Activated CD4-positive, CD25-positive, alpha-beta regulatory T cell (primary cell): ENCODE measurements around the gene TRDMT1.

ENCODE experiments used
- DNase-seq, 4 experiments: peaks; one replicate each; lab custom pipeline; 2025; lab: John Stamatoyannopoulos, UW

TRDMT1 gene

DNA sequence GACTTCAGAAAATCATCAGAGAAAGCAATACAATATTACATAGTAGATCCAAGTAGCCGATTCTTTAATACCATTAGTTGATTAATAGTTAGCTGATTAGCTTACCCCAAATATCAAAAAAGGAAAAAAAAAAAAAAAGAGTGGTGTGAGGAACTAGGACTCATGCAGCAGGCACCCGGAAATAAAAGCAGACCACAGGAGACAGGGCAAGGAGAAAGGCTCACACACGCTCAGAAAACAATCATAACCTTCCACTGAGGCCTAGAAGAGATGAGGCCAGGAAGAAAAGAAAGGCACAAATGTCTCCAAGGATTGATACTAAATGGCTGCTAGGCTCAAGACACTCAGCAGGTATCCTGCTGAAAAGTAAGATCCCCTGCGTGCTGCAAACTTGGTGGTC lies 25.9 kb downstream of the TRDMT1 start:
- no peak for DNase-seq

DNA sequence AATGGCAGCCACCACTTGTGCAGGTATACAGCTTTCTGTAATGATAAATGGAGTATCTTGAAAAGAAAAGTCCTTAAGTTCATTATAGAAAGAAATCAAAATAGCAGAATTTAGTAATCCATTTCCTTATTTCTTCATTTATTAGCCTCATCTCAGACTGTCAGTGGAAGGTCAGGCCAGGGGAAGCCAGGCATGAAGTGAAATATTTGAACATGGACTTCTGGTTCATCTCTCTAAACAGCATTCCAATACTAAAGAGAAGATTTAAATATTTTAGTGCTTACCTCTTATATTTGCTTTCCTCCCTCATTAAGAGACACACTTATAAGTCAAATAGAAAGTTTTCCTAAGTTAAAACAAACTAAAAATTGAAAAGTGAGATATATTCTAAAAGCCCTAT lies 26.8 kb downstream of the TRDMT1 start:
- DNase-seq = no peak

- no peak for DNase-seq
These were observed 30.3 kb downstream of the TRDMT1 start for GRCh38 chr10:17171141-17171641.

DNA sequence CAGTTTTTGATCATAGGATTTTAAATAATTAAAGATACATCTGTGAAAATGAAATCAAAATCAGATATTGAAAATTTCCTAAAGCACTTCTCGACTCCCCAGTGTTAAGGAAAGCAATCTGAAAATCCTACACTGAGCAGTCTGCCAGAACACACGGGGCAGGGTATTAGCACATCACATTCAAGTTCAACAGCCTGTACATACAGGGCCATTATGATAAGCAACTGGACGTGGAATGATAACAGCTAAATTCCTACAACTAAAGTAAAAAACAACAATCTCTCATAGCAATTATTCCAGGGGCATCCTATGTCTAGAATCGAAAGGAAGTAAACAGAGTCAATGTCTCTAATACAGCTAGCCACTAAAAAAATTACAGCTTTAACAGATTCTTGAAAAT lies 31.7 kb downstream of the TRDMT1 start:
- DNase-seq = no peak

DNA sequence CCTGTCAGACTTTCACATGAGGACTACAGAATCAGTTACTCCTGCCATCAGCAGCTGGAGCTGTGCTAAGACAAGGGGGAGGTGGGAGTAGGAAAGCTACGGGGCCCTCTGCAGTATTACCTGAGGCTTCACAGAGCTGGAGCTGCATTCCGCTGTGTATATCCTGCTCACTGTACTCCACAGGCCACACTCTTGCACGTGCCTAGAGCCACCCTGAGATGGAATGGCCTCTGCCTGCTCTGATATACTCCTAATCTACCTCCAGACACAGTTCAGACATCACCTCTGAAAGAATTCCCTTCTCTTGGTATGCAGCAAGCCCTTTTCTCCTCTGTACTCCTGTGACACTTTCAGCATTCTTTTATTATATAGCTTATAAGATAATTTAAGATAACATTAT lies 34.8 kb downstream of the TRDMT1 start:
- no peak for DNase-seq

- DNase-seq = no peak
These were observed 38.6 kb downstream of the TRDMT1 start for GRCh38 chr10:17162828-17163227.

DNA sequence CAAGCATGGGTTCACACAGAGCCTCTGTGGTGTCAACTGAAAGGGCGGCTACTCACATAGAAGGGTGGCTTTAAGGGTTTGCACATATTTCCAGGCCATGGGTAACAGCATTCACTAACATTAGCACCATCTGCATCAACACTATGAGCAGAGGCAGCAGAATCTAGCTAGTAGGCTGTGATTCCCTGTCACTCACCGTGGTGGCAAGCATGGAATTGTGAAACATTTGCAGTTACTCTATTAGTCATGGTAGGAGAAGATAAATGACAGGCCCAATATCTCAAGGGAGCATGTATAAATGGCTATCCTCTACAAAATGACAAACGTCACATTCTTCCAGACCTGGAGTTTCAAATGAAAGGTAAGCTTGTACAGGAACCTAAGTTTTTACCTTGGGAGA lies 39.7 kb downstream of the TRDMT1 start:
- DNase-seq = no peak

GRCh38 chr10:17157024-17157423 lies 44.4 kb downstream of the TRDMT1 start:
- DNase-seq = no peak

DNA sequence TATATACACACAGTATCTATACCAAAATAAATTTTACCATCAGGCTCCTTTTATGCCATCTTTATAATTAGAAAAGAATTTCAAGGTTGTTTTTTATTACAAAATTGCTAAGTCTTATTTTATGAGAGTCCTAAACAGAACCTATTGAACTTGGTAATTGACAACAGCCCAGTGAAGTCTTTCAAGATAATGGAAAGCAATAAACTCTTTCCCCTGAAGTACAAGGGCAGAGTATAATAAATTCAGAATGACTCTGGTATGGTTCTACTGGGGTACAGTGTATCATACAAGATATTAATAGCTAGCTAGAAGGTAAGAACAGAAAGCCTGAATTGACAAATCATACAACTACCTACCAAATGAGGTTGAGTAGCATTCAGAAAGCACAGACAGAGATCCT lies 45.6 kb downstream of the TRDMT1 start:
- DNase-seq = no peak

DNA sequence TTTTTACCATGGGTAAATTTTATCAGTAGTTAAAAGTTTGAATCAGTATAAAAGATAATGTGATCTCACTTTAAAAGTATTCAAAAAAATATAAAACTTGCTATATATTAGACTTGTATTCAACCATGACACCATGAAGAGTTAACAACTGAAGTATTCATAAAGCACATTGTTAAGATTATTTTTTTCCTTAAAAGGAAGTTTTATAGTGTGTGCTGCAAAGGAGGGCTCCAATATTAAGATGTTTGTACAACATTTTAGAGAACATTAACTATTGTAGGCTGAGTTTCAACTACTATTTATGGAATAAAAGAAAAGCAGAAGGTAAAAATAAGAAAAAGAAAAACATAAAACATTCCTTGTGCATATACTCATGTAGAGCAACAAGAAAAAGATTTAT lies 47.4 kb downstream of the TRDMT1 start:
- no peak for DNase-seq

DNA sequence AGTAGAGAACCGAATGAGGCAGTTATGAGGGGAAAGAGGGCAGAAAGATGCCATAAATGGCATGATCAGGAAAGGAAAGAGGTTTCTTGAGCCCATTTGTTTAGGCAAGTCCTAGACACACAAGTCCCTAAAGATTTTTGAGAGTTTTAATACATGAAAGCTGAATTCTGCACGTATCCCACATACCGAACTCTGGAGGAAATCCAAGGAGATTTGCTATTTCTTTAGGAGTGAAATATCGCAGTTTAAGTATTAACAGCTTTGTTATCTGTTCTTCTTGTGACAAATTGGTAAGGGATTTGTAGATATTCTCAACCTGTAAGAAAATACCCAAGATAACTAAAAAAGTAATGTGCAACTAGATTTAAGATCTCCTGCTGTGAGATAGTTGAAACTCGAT lies 48.2 kb downstream of the TRDMT1 start:
- no peak for DNase-seq

- no peak for DNase-seq
These were observed 49.8 kb downstream of the TRDMT1 start for GRCh38 chr10:17151716-17152115.

- DNase-seq = no peak
These were observed 53.5 kb downstream of the TRDMT1 start for GRCh38 chr10:17147884-17148489.

- no peak for DNase-seq
These were observed 54.6 kb downstream of the TRDMT1 start for GRCh38 chr10:17146892-17147291.

GRCh38 chr10:17145239-17145638 lies 56.2 kb downstream of the TRDMT1 start:
- DNase-seq = no peak

- DNase-seq = no peak
These were observed 56.7 kb downstream of the TRDMT1 start for GRCh38 chr10:17144757-17145156.

DNA sequence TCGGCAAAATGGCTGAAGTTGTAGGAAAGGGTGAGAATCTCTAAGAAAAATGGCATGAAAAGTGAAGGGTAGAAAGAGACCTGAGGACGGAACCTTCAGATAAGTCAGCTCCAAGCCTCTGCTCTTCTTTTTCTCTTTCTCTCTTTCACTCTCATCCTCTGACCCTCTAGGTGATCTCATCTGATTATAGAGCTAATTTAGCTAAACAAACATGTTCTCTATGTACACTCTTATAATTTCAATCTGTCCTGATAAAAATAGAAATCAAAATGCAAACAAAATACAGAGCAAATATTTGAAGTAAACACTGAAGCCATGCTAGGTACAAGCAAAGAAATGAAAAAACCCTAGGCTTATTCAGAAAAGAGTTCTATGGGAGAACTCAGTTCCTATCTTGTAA lies 57.4 kb downstream of the TRDMT1 start:
- no peak for DNase-seq

DNA sequence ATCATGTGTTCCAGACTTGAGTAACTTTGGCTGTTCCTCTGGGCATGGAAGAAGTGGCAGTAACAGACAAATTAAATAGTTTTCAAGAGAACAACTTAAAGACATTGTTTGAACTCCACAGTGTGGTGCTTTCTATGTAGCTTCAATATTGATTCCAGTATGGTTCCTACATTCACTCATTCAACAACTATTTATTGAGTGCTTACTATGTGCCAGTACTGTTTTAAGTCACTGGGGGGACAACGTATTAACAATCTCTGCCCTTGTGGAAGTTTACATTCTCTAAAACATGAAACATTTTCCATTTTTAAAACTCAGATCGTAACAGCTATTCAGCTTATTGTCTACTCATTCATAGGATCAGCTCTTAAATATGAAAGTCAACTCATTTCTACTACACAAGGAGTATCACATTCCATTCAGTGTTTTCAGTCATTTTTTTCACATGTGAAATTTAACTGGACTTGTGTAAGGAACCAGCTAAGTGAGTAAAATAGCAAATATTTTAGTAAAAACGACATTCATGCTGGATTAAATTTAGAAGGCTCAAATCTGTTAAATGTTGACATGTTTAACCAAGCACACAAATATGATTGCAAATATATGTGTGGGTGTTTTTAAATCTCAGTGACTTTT lies 58.3 kb downstream of the TRDMT1 start:
- DNase-seq = no peak

GRCh38 chr10:17141504-17142229 lies 59.8 kb downstream of the TRDMT1 start:
- DNase-seq = no peak

GRCh38 chr10:17140386-17140761 lies 61.1 kb downstream of the TRDMT1 start:
- DNase-seq = no peak

GRCh38 chr10:17138460-17139042 lies 62.9 kb downstream of the TRDMT1 start:
- DNase-seq = no peak

DNA sequence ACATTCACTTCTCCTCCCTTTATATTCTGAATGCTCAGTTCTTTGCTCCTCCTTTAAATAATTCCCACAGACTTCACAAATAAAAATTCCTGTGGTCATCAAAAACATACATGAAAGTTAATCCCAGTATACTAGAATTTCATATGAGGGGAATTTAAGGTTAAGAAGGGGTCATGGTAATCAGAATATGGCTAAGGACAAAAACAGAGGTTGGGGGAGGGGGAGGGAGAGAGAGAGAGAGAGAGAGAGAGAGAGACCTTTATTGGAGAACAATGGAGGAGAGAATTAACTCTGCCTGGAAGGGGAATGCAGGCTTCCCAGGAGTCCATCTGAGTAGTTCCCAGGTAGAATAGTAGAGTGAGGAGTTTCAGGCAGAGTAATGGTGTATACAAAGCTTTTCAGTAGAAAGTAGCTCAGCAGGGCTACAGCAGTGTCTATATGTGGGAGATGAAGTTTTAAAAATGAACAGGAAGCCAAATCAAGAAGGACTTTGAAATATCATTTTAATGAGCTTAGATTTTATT lies 66.7 kb downstream of the TRDMT1 start:
- no peak for DNase-seq

- no peak for DNase-seq
These were observed 67.2 kb downstream of the TRDMT1 start for GRCh38 chr10:17134282-17134681.
